GM23248 (cell line): ENCODE results near the gene MGAT2.

Experiments used
- EZH2 ChIP-seq: fragments of 200-600 bp; sonication (generic); IDR thresholded peaks from 2 replicates; pipeline ENCODE4 v1.6.1; 2018; ENCODE audit warnings: antibody characterized with exemption, mild to moderate bottlenecking; ENCODE audit not compliant: insufficient read depth, poor library complexity, severe bottlenecking
- EZH2phosphoT487 ChIP-seq: fragments of 200-600 bp; sonication (generic); IDR thresholded peaks from 2 replicates; pipeline ENCODE4 v1.6.1; 2018; ENCODE audit warnings: antibody characterized with exemption, moderate library complexity, mild to moderate bottlenecking, low read depth; ENCODE audit not compliant: insufficient read depth

GRCh38 chr14:49585803-49586672, 34.6 kb upstream of the MGAT2 start, which contains the start of gene RPS29:
- TF ChIP-seq EZH2 (no peak), EZH2phosphoT487 (no peak)
